GM12878 (cell line): Measurements from ENCODE around the gene UACA. TPM values are rescaled to one million over a fixed set of nuclear protein-coding genes. Genes with fewer than 3 reads are reported as not detected.

Experiments
- ATAC-seq: fragments of 200-7000 bp; cut with Tn5 transposase; 3 replicates; pipeline ENCODE4 v1.9.1; 2020; ENCODE audit warnings: mild to moderate bottlenecking, moderate library complexity
- BruUV-seq: library from RNA; stranded (reverse); fragments of 400-500 nt; replicated peaks from 2 replicates; lab custom pipeline; 2021; lab: Mats Ljungman, UMichigan
- CTCF ChIA-PET: fragments of 300-600 bp; sonication (Branson Sonifier 250); formaldehyde crosslinking; extraction: SDS; loops from one replicate; lab custom pipeline; 2021; ENCODE audit warnings: inconsistent platforms; lab: Yijun Ruan, JAX
- POLR2A ChIA-PET: fragments of 350-600 bp; formaldehyde crosslinking; extraction: SDS; loops from one replicate; lab custom pipeline; 2021; ENCODE audit warnings: inconsistent platforms; lab: Charles Lee
- RAD21 ChIA-PET: fragments of 300-600 bp; sonication (Branson Sonifier 250); formaldehyde crosslinking; loops from one replicate; lab custom pipeline; 2023; ENCODE audit warnings: antibody characterized with exemption; ENCODE audit not compliant: unreplicated experiment; lab: Charles Lee
- SMC1A ChIA-PET: fragments of 300-600 bp; sonication (Branson Sonifier 250); formaldehyde crosslinking; loops from one replicate; lab custom pipeline; 2023; ENCODE audit not compliant: unreplicated experiment, uncharacterized antibody; lab: Charles Lee
- DNase-seq: peaks from one replicate; pipeline ENCODE4 v3.0.0-alpha.2; 2011; ENCODE audit warnings: low read depth, low spot score
- FAIRE-seq: peaks from 3 replicates; lab custom pipeline; 2011; peaks lifted over from hg19 to GRCh38; lab: Jason Lieb, UNC
- H2AFZ ChIP-seq: 2 replicates; pipeline ENCODE4 v1.6.0; 2011; ENCODE audit warnings: low read depth, low read length, control low read depth; ENCODE audit not compliant: control insufficient read depth
- H3K27ac ChIP-seq: 2 replicates; pipeline ENCODE4 v1.5.1; 2011; ENCODE audit warnings: control low read depth; ENCODE audit not compliant: control insufficient read depth, insufficient read depth
- H3K27me3 ChIP-seq, 2 experiments: replicated peaks in 1 of 2; 2 replicates each; pipeline versions ENCODE4 v1.6.0 to v1.6.1; 2011; ENCODE audit warnings: low read length in 1 of 2; ENCODE audit not compliant: control insufficient read depth in 2 of 2, insufficient read depth in 2 of 2
- H3K36me3 ChIP-seq, 2 experiments: 2 replicates each; pipeline ENCODE4 v1.5.1; 2011; ENCODE audit warnings: low read length in 1 of 2; ENCODE audit not compliant: control insufficient read depth in 2 of 2, insufficient read depth in 2 of 2
- H3K4me1 ChIP-seq: 2 replicates; pipeline ENCODE4 v1.6.1; 2011; ENCODE audit warnings: mild to moderate bottlenecking, low read length, moderate library complexity, mixed read lengths; ENCODE audit not compliant: control insufficient read depth, insufficient read depth
- H3K4me2 ChIP-seq: 2 replicates; pipeline ENCODE4 v1.6.0; 2011; ENCODE audit warnings: control low read depth; ENCODE audit not compliant: control insufficient read depth, insufficient read depth
- H3K4me3 ChIP-seq: fragments of 200-600 bp; sonication (generic); 2 replicates; pipeline ENCODE4 v1.5.1; 2016
- H3K79me2 ChIP-seq: 2 replicates; pipeline ENCODE4 v1.6.0; 2011; ENCODE audit warnings: low read length; ENCODE audit not compliant: control insufficient read depth, insufficient read depth
- H3K9ac ChIP-seq: 2 replicates; pipeline ENCODE4 v1.8.0; 2011; ENCODE audit warnings: low read length, control low read depth, mixed read lengths; ENCODE audit not compliant: control insufficient read depth, insufficient read depth
- H3K9me3 ChIP-seq: replicated peaks from 3 replicates; pipeline ENCODE4 v1.5.1; 2011; ENCODE audit warnings: mild to moderate bottlenecking, low read length; ENCODE audit not compliant: control insufficient read depth, insufficient read depth
- H4K20me1 ChIP-seq: 2 replicates; pipeline ENCODE4 v1.6.0; 2011; ENCODE audit not compliant: control insufficient read depth, insufficient read depth
- CBFB ChIP-seq: IDR thresholded peaks from 2 replicates; pipeline ENCODE4 v1.6.1; 2016; ENCODE audit warnings: antibody characterized with exemption, low read depth
- FOS ChIP-seq: IDR thresholded peaks from 3 replicates; pipeline ENCODE4 v1.6.1; 2011; ENCODE audit warnings: borderline replicate concordance; ENCODE audit not compliant: insufficient read length; ENCODE audit errors: extremely low read depth
- FOXM1 ChIP-seq: IDR thresholded peaks from 2 replicates; pipeline ENCODE4 v1.6.1; 2012; ENCODE audit warnings: low read depth, mild to moderate bottlenecking, inconsistent platforms, low read length, moderate library complexity
- SIX5 ChIP-seq: IDR thresholded peaks from 2 replicates; pipeline ENCODE4 v1.6.1; 2011; ENCODE audit warnings: mild to moderate bottlenecking, low read depth, low read length, moderate library complexity; ENCODE audit not compliant: severe bottlenecking
- WGBS: methylation state at CpG from one replicate; pipeline ENCODE4 v1.1.6; 2016; ENCODE audit warnings: low lambda C conversion rate; ENCODE audit not compliant: insufficient replicate concordance, insufficient coverage; ENCODE audit errors: missing lambda C conversion rate; 5-methylcytosine and 5-hydroxymethylcytosine counted together
- in situ Hi-C: fragments of 300-500 bp; cut with MboI; formaldehyde crosslinking; loops from 9 replicates; pipeline ENCODE4 v1.14.3; 2018; ENCODE audit warnings: mixed read lengths
- intact Hi-C: fragments of 100-400 bp; cut with micrococcal nuclease; formaldehyde crosslinking; loops from one replicate; pipeline ENCODE4 v1.14.2; 2022; ENCODE audit not compliant: unreplicated experiment
- polyA plus RNA-seq, 11 experiments: library from polyadenylated mRNA; depleted of rRNA in 4 of 11; unstranded in 6 of 11; stranded (reverse) in 5 of 11; fragments of >200 nt; fragmentation: Nextera tagmentation in 4 of 11; fragmentation: Illumina TruSeq in 1 of 11; extraction: Ambion mirVana in 4 of 11; extraction: Trizol in 1 of 11; gene quantifications; 1 replicate in 1 of 11; 2 replicates in 10 of 11; pipeline versions ENCODE4 v1.2.1 to v1.2.3, GENCODE V29; 2011 to 2016; ENCODE audit warnings: inconsistent platforms in 2 of 11, missing spikeins in 2 of 11, low read depth in 1 of 11
- total RNA-seq, 4 experiments: library from RNA; depleted of rRNA in 3 of 4; stranded (reverse); fragments of >200 nt in 3 of 4; fragmentation: Illumina TruSeq in 1 of 4; extraction: Trizol in 1 of 4; gene quantifications; 2 replicates each; pipeline versions ENCODE4 v1.2.1 to v1.2.3, GENCODE V29; 2013 to 2021
- TF ChIP-seq, protein P1 (sequence below): IDR thresholded peaks from 2 replicates; pipeline ENCODE4 v1.6.1; 2012; ENCODE audit warnings: low read length, inconsistent platforms
- TF ChIP-seq, protein P2 (sequence below): fragments of 450-650 bp; IDR thresholded peaks from 2 replicates; pipeline ENCODE4 v1.6.1; 2016; ENCODE audit warnings: mild to moderate bottlenecking, moderate library complexity, borderline replicate concordance

Gene UACA
- total and polyA plus RNA-seq, 10 of the 15 experiments (the other 5 are each of a cell fraction or from before 2014, with no cell fraction given): 0.30 to 4.0 (median 2.0) TPM

DNA sequence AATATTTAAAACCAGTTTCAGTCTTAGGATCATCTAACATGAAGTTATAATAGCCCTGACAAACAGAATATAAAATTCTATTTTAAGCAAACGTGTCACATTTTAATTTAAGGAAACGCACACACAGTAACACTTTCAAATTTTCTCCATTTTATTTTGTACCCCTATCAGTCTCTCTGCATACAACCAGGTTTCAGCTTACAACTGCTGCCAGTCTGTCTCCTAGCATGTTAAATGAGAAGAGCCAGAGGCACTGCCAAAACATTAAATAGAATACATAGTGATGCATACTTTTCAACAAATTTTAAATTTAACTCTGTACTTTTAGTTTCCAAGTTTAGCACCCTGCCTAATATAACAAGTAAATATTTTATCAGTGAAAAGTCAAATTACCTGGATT lies 60.8 kb downstream of the UACA start:
- ChIA-PET POLR2A (no interaction called here), RAD21 (no interaction called here), CTCF (interaction anchor here (0.7 to 1.3 kb wide), 2 partner anchors 20 to 1399 kb away, joined by 3 read pairs; no protein-coding TSS in a partner anchor), SMC1A (interaction anchor here (1.4 kb wide), 1 partner anchor 12 kb away, joined by 4 read pairs; no protein-coding TSS in a partner anchor)
- Histone ChIP-seq H3K27ac (no peak overlapping the region), H3K4me3 (no peak overlapping the region), H3K9ac (no peak overlapping the region), H3K9me3 (no peaks in the 10 kb centered on the region), H3K79me2 (no peaks in the 10 kb centered on the region), H3K4me2 (no peak overlapping the region), H4K20me1 (no peaks in the 10 kb centered on the region), H3K36me3 (no peaks in the 10 kb centered on the region), H3K4me1 (no peaks in the 10 kb centered on the region), H3K27me3 (no peaks in the 10 kb centered on the region), H2AFZ (no peak overlapping the region)
- in situ Hi-C loops (no loop called here), intact Hi-C loops (no loop called here)
- no peak for FAIRE-seq
- no TSS peak for BruUV-seq
- no peak for DNase-seq
- no peak for ATAC-seq
- WGBS: 89% methylated on average over 2 of the region's 2 CpGs
- no peak for TF ChIP-seq FOS

DNA sequence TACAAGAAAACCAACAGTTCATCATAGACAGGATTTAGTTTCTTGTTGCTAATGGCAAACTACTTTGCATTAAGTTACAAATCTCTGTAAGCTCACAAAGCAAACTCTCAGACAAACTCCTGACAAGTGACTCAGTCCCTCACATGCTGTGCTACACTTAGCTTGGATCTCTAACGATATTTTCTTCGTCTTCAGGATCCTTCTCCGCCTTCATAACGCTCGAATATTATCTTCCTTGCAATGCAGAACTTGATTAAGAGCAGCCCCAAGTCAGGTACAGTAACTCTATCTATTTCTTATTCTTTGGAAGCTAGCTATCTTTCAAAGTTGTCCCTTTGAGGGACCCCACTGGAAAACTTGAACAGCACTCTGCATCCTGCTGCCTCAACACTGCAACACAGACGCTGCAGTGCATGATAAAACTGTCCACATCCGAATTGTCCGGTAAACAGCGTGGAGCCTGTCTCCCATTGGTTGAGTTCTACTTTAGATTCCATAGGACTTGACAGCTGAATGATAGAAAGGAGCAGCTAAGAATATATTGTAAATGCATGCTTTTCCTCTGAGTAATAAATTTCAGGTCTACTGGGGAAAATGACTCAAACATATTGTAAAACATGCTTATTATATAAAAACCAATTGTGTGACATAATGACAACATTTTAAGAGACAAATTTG lies 61.3 kb downstream of the UACA start:
- H3K4me2 ChIP-seq: no peak overlapping the region
- BruUV-seq: no TSS peak
- in situ Hi-C loops: no loop called here
- TF ChIP-seq, protein P1, sequence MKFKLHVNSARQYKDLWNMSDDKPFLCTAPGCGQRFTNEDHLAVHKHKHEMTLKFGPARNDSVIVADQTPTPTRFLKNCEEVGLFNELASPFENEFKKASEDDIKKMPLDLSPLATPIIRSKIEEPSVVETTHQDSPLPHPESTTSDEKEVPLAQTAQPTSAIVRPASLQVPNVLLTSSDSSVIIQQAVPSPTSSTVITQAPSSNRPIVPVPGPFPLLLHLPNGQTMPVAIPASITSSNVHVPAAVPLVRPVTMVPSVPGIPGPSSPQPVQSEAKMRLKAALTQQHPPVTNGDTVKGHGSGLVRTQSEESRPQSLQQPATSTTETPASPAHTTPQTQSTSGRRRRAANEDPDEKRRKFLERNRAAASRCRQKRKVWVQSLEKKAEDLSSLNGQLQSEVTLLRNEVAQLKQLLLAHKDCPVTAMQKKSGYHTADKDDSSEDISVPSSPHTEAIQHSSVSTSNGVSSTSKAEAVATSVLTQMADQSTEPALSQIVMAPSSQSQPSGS: no peak
- TF ChIP-seq FOXM1 (no peak), SIX5 (no peak), CBFB (no peak)
- TF ChIP-seq, protein P2, sequence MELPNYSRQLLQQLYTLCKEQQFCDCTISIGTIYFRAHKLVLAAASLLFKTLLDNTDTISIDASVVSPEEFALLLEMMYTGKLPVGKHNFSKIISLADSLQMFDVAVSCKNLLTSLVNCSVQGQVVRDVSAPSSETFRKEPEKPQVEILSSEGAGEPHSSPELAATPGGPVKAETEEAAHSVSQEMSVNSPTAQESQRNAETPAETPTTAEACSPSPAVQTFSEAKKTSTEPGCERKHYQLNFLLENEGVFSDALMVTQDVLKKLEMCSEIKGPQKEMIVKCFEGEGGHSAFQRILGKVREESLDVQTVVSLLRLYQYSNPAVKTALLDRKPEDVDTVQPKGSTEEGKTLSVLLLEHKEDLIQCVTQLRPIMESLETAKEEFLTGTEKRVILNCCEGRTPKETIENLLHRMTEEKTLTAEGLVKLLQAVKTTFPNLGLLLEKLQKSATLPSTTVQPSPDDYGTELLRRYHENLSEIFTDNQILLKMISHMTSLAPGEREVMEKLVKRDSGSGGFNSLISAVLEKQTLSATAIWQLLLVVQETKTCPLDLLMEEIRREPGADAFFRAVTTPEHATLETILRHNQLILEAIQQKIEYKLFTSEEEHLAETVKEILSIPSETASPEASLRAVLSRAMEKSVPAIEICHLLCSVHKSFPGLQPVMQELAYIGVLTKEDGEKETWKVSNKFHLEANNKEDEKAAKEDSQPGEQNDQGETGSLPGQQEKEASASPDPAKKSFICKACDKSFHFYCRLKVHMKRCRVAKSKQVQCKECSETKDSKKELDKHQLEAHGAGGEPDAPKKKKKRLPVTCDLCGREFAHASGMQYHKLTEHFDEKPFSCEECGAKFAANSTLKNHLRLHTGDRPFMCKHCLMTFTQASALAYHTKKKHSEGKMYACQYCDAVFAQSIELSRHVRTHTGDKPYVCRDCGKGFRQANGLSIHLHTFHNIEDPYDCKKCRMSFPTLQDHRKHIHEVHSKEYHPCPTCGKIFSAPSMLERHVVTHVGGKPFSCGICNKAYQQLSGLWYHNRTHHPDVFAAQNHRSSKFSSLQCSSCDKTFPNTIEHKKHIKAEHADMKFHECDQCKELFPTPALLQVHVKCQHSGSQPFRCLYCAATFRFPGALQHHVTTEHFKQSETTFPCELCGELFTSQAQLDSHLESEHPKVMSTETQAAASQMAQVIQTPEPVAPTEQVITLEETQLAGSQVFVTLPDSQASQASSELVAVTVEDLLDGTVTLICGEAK: no peak

More for the DNA sequence above, 61.3 kb downstream of the UACA start:
- no peak overlapping the region for H3K9ac ChIP-seq
- no peaks in the 10 kb centered on the region for H3K9me3 ChIP-seq
- ChIA-PET SMC1A (interaction anchor here (1.4 kb wide), 1 partner anchor 11 kb away, joined by 4 read pairs; no protein-coding TSS in a partner anchor), POLR2A (no interaction called here), CTCF (interaction anchor here (1.3 kb wide), 1 partner anchor 20 kb away, joined by 3 read pairs; no protein-coding TSS in a partner anchor), RAD21 (no interaction called here)
- FAIRE-seq (no peak), DNase-seq (no peak), ATAC-seq (no peak)
- no peaks in the 10 kb centered on the region for H3K36me3 ChIP-seq
- no peaks in the 10 kb centered on the region for H3K27me3 ChIP-seq
- no peak overlapping the region for H3K27ac ChIP-seq
- 76% methylated on average over 9 of the region's 9 CpGs for WGBS
- H3K4me1 ChIP-seq: no peaks in the 10 kb centered on the region
- H3K4me3 ChIP-seq: no peak overlapping the region
- no peak overlapping the region for H2AFZ ChIP-seq
- intact Hi-C loops: no loop called here
- H3K79me2 ChIP-seq: no peaks in the 10 kb centered on the region
- no peaks in the 10 kb centered on the region for H4K20me1 ChIP-seq
